ENCODE measurements around the gene ZMYND8. TPM values are rescaled to one million over a fixed set of nuclear protein-coding genes. Genes with fewer than 3 reads are reported as not detected.

The ZMYND8 gene
- total and polyA plus RNA-seq, 2 experiments from 2014 or later = 10.2 to 12.4 TPM

DNA sequence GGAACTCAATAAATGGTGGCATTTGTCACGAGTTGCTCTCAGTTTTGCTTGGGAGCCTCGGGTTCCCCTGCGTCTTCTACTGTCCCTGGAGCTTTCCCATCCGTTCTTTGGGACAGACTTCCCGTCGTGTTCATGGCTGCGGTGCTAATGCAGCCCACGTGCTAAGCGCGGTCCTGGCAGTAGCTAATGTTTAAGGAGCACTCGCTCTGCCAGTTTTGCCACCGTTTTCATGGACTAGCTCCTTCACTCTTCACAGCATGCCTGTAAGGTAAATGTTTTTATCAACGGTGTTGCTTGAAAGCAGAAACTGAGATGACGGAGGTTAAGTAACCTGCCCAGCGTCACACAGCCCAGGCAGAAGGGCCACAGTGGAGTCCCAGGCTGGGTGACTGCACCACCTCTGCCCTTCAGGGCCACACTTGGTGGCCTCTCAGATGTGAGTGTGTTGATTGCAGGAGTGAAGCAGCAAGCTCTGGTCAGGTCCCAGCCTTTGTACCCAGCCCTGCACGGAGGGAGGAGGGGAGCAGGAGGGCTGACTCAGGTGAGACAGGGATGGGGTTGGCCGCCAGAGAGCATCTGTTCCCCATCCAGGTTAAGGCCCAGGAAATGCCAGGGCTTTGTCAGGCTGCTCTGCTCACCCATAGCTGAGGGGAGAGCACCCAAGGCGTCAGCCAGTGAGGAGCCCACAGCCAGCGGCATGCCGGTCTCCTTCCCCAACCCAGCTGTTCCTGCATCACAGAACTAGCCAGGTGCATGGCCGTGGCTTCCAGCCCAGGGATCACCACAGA lies 181.8 kb downstream of the ZMYND8 start:
- Histone ChIP-seq H3K4me1 (ENCODE audit: insufficient read depth) (peaks cover 7% of the 10 kb centered on the region; the same call in 1 of the 2 replicates), H2AFZ (no peak overlapping the region), H3K27ac (no peak overlapping the region), H3K36me3 (ENCODE audit: low read depth) (no peaks in the 10 kb centered on the region), H3K4me2 (ENCODE audit: unreplicated experiment) (no peak overlapping the region), H3K79me2 (ENCODE audit: insufficient read depth) (no peaks in the 10 kb centered on the region), H4K20me1 (ENCODE audit: insufficient read depth) (no peaks in the 10 kb centered on the region), H3K9me3 (ENCODE audit: low read depth) (no peaks in the 10 kb centered on the region), H3K27me3 (replicated peaks; ENCODE audit: insufficient read depth) (peaks cover 6% of the 10 kb centered on the region; the same call in 1 of the 2 replicates), H3K9ac (no peak overlapping the region), H3K4me3 (no peak overlapping the region), H3F3A (ENCODE audit: insufficient read depth) (peaks cover 10% of the 10 kb centered on the region; the same call in 1 of the 2 replicates), H3K9me2 (ENCODE audit: insufficient read depth) (no peaks in the 10 kb centered on the region)
- in situ Hi-C loops (cut with MboI) = no loop called here
- TF ChIP-seq EZH2phosphoT487 (IDR thresholded peaks at IDR 0.05; ENCODE audit: insufficient read depth, low read depth) (no peak), EZH2 (IDR thresholded peaks at IDR 0.05; ENCODE audit: insufficient read depth, poor library complexity, severe bottlenecking) (no peak)
- 78 to 81% methylated on average over 21 of the region's 21 CpGs for WGBS, 2 experiments (ENCODE audit: low coverage in 1 of 2, low lambda C conversion rate in 2 of 2, missing lambda C conversion rate in 2 of 2)
- DNase-seq = no peak

DNA sequence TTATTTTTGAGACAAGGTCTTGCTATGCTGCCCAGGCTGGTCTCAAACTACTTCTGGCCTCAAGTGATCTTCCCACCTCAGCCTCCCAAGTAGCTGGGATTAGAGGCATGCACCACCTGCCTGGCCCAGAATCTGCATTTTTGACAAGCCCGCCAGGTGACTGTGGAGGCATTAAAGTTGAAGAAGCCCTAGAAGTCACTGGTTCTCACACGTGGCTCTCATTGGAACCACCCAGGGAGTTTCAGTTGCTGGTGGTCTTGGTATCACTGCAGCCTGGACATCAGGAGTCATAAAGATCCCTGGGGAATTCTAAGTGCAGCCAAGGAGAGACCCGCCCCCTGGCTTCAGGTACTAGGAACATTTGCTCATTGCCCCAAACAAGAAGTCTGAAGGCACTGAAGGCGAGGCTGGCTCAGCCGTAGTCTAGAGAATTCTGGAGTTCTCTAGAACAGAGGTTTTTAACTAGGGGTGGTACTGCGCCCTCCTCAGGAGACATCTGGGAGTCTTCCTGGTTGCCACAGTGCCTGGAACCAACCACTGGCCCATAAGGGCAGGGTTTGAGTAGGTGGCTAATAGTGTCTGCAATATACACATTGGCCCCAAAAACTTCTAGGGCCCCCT lies 182.8 kb downstream of the ZMYND8 start:
- H3K36me3 ChIP-seq (ENCODE audit: low read depth) = no peaks in the 10 kb centered on the region
- H3K4me2 ChIP-seq (ENCODE audit: unreplicated experiment) = no peak overlapping the region
- H3K27ac ChIP-seq = no peak overlapping the region
- no peak overlapping the region for H2AFZ ChIP-seq
- no peak for DNase-seq
- H3K4me1 ChIP-seq (ENCODE audit: insufficient read depth) = peaks cover 7% of the 10 kb centered on the region; the same call in 1 of the 2 replicates
- H3F3A ChIP-seq (ENCODE audit: insufficient read depth) = peaks cover 10% of the 10 kb centered on the region; the same call in 1 of the 2 replicates
- no peaks in the 10 kb centered on the region for H3K79me2 ChIP-seq (ENCODE audit: insufficient read depth)
- in situ Hi-C loops (cut with MboI) = no loop called here
- no peaks in the 10 kb centered on the region for H3K9me2 ChIP-seq (ENCODE audit: insufficient read depth)
- no peaks in the 10 kb centered on the region for H4K20me1 ChIP-seq (ENCODE audit: insufficient read depth)
- no peaks in the 10 kb centered on the region for H3K9me3 ChIP-seq (ENCODE audit: low read depth)
- no peak for TF ChIP-seq EZH2phosphoT487 (IDR thresholded peaks at IDR 0.05; ENCODE audit: insufficient read depth, low read depth)
- TF ChIP-seq EZH2 (IDR thresholded peaks at IDR 0.05; ENCODE audit: insufficient read depth, poor library complexity, severe bottlenecking) = no peak
- whole genome bisulfite sequencing, 2 experiments (ENCODE audit: low coverage in 1 of 2, low lambda C conversion rate in 2 of 2, missing lambda C conversion rate in 2 of 2) = 62 to 74% methylated on average over 6 of the region's 6 CpGs
- no peak overlapping the region for H3K4me3 ChIP-seq
- peaks cover 12% of the 10 kb centered on the region; the same call in 1 of the 2 replicates for H3K27me3 ChIP-seq (replicated peaks; ENCODE audit: insufficient read depth)
- H3K9ac ChIP-seq = no peak overlapping the region

DNA sequence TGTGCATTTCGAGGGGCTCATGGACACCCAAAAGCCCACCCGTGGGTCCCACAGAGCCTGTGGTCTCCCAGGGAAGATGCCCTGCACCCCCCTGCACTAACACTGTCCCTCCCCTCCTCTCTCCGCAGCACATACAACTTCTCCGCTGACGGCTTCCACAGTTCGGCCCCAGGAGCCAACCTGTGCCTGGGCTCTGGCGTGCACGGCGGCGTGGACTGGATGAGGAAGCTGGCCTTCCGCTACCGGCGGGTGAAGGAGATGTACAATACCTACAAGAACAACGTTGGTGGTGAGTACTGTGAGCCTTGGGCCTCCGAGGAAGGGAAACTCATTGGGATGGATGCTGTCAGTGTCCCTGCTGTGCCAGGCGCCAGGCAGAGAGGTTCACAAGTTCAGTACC lies 183.9 kb downstream of the ZMYND8 start:
- Histone ChIP-seq H3K27ac (no peak overlapping the region), H3K79me2 (ENCODE audit: insufficient read depth) (no peaks in the 10 kb centered on the region), H3K27me3 (replicated peaks; ENCODE audit: insufficient read depth) (peaks cover 17% of the 10 kb centered on the region), H2AFZ (no peak overlapping the region), H3K9ac (no peak overlapping the region), H3K9me3 (ENCODE audit: low read depth) (no peaks in the 10 kb centered on the region), H3K4me1 (ENCODE audit: insufficient read depth) (peaks cover 7% of the 10 kb centered on the region; the same call in 1 of the 2 replicates), H3K36me3 (ENCODE audit: low read depth) (no peaks in the 10 kb centered on the region), H3K4me3 (no peak overlapping the region), H3F3A (ENCODE audit: insufficient read depth) (peaks cover 10% of the 10 kb centered on the region; the same call in 1 of the 2 replicates), H3K9me2 (ENCODE audit: insufficient read depth) (no peaks in the 10 kb centered on the region), H4K20me1 (ENCODE audit: insufficient read depth) (no peaks in the 10 kb centered on the region), H3K4me2 (ENCODE audit: unreplicated experiment) (no peak overlapping the region)
- 80 to 81% methylated on average over 16 of the region's 16 CpGs for WGBS, 2 experiments (ENCODE audit: low coverage in 1 of 2, low lambda C conversion rate in 2 of 2, missing lambda C conversion rate in 2 of 2)
- DNase-seq = no peak
- in situ Hi-C loops (cut with MboI) = no loop called here
- TF ChIP-seq EZH2 (IDR thresholded peaks at IDR 0.05; ENCODE audit: insufficient read depth, poor library complexity, severe bottlenecking) (no peak), EZH2phosphoT487 (IDR thresholded peaks at IDR 0.05; ENCODE audit: insufficient read depth, low read depth) (no peak)

DNA sequence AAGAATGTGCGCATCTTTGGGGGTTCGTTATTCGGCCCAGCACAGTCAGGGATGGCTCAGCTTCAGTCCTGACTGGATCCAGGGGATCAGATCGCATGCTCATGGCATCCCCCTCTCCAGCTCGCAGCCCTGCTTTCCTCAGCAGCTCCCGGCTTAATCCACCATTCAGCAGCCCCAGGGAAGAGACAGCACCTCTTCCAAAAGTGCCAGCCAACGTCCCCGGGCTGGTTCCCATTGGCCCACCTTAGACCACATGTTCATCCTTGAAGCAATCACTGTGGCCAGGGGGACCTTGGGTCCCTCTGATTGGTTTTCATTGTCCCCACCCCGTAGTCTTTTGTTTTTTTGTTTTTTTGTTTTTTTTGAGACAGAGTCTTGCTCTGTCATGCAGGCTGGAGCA lies 188.7 kb downstream of the ZMYND8 start:
- H3K9ac ChIP-seq = no peak overlapping the region
- H3K4me3 ChIP-seq = no peak overlapping the region
- no peaks in the 10 kb centered on the region for H3K36me3 ChIP-seq (ENCODE audit: low read depth)
- peaks cover 10% of the 10 kb centered on the region; the same call in 1 of the 2 replicates for H3F3A ChIP-seq (ENCODE audit: insufficient read depth)
- TF ChIP-seq EZH2 (IDR thresholded peaks at IDR 0.05; ENCODE audit: insufficient read depth, poor library complexity, severe bottlenecking) (no peak), EZH2phosphoT487 (IDR thresholded peaks at IDR 0.05; ENCODE audit: insufficient read depth, low read depth) (no peak)
- no peaks in the 10 kb centered on the region for H3K9me3 ChIP-seq (ENCODE audit: low read depth)
- no peak for DNase-seq
- H3K27me3 ChIP-seq (replicated peaks; ENCODE audit: insufficient read depth) = peaks cover 17% of the 10 kb centered on the region
- H3K79me2 ChIP-seq (ENCODE audit: insufficient read depth) = no peaks in the 10 kb centered on the region
- WGBS, 2 experiments (ENCODE audit: low coverage in 1 of 2, low lambda C conversion rate in 2 of 2, missing lambda C conversion rate in 2 of 2) = 64 to 68% methylated on average over 9 of the region's 9 CpGs
- in situ Hi-C loops (cut with MboI) = no loop called here
- no peak overlapping the region for H2AFZ ChIP-seq
- no peaks in the 10 kb centered on the region for H3K9me2 ChIP-seq (ENCODE audit: insufficient read depth)
- H3K27ac ChIP-seq = no peak overlapping the region
- no peak overlapping the region for H3K4me2 ChIP-seq (ENCODE audit: unreplicated experiment)
- H3K4me1 ChIP-seq (ENCODE audit: insufficient read depth) = peaks cover 7% of the 10 kb centered on the region; the same call in 1 of the 2 replicates
- H4K20me1 ChIP-seq (ENCODE audit: insufficient read depth) = no peaks in the 10 kb centered on the region

Data from GM23248 (cell line).